ENCODE results near the gene SPARCL1. TPM values are rescaled to one million over a fixed set of nuclear protein-coding genes. Genes with fewer than 3 reads are reported as not detected.

The SPARCL1 gene
- total RNA-seq, 1 experiment from 2014 or later = 0.85 TPM

DNA sequence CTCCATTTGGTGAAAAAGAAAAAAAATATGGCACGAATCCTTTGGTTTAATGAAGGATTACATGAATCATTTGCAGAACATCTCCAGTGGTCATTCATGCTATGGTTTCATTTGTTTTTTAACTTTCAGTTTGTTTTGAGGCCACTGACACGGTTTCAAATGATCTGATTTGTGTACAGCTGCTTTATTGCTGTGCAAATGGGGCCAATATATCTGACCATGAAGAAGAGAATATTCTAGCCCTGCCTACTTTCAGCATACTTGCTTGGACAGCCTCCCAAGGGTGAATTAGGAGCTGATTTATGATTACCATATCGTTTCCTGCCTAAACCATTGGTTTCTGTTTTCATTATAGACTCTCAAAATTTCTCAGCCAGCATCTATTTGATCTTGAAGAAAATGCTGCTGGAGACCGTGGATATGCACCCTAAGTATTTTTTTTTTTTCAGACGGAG, 30.7 kb downstream of the SPARCL1 start (continued):
- TF ChIP-seq ELF4 (CRISPR knock-in tag; IDR thresholded peaks at IDR 0.05; ENCODE audit: low read depth) = no peak
- TF ChIP-seq NR2C2 (CRISPR knock-in tag; IDR thresholded peaks at IDR 0.05) = no peak
- TF ChIP-seq ZBTB21 (CRISPR knock-in tag; IDR thresholded peaks at IDR 0.05; ENCODE audit: borderline replicate concordance) = no peak
- no peak for TF ChIP-seq ESRRA (CRISPR knock-in tag; IDR thresholded peaks at IDR 0.05; ENCODE audit: borderline replicate concordance)
- TF ChIP-seq RELA (CRISPR knock-in tag; IDR thresholded peaks at IDR 0.05; ENCODE audit: borderline replicate concordance) = no peak
- no peak for TF ChIP-seq NFE2L1 (CRISPR knock-in tag; IDR thresholded peaks at IDR 0.05)
- TF ChIP-seq JUN (CRISPR knock-in tag; IDR thresholded peaks at IDR 0.05) = no peak
- TF ChIP-seq, protein P1, sequence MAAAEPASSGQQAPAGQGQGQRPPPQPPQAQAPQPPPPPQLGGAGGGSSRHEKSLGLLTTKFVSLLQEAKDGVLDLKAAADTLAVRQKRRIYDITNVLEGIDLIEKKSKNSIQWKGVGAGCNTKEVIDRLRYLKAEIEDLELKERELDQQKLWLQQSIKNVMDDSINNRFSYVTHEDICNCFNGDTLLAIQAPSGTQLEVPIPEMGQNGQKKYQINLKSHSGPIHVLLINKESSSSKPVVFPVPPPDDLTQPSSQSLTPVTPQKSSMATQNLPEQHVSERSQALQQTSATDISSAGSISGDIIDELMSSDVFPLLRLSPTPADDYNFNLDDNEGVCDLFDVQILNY (CRISPR knock-in tag; IDR thresholded peaks at IDR 0.05) = no peak
- no peak for TF ChIP-seq ZNF396 (CRISPR knock-in tag; IDR thresholded peaks at IDR 0.05; ENCODE audit: borderline replicate concordance)
- TF ChIP-seq ZNF232 (CRISPR knock-in tag; IDR thresholded peaks at IDR 0.05) = no peak
- no peak for TF ChIP-seq NFYB (CRISPR knock-in tag; conservative IDR thresholded peaks at IDR 0.05; ENCODE audit: low read depth)

DNA sequence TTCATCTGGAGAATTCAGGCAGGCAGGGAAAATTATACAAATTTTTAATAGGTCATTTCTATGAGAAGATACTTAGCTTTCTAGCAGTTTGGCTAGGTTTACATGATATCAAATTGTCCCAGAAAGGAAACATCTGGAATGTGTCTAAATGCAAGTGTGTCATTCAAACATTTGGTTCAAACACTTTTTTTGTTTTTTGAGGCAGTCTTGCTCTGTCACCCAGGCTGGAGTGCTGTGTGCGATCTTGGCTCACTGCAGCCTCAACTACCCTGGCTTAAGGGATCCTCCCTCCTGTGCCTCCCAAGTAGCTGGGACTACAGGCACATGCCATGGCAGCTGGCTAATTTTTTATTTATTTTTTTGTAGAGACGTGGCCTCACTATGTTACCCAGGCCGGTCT, 31.6 kb downstream of the SPARCL1 start:
- TF ChIP-seq ATF1 (CRISPR knock-in tag; IDR thresholded peaks at IDR 0.05) (no peak), RELA (CRISPR knock-in tag; IDR thresholded peaks at IDR 0.05; ENCODE audit: borderline replicate concordance) (no peak), SP1 (CRISPR knock-in tag; conservative IDR thresholded peaks at IDR 0.05) (no peak), GABPB1 (CRISPR knock-in tag; IDR thresholded peaks at IDR 0.05) (no peak), SMAD4 (CRISPR knock-in tag; IDR thresholded peaks at IDR 0.05) (no peak), TEAD4 (CRISPR knock-in tag; IDR thresholded peaks at IDR 0.05) (no peak), ZNF232 (CRISPR knock-in tag; IDR thresholded peaks at IDR 0.05) (no peak), FOXP1 (CRISPR knock-in tag; IDR thresholded peaks at IDR 0.05; ENCODE audit: borderline replicate concordance) (no peak), OVOL2 (CRISPR knock-in tag; IDR thresholded peaks at IDR 0.05; ENCODE audit: borderline replicate concordance) (no peak), MXD4 (CRISPR knock-in tag; IDR thresholded peaks at IDR 0.05; ENCODE audit: borderline replicate concordance) (no peak)
- TF ChIP-seq, protein P2, sequence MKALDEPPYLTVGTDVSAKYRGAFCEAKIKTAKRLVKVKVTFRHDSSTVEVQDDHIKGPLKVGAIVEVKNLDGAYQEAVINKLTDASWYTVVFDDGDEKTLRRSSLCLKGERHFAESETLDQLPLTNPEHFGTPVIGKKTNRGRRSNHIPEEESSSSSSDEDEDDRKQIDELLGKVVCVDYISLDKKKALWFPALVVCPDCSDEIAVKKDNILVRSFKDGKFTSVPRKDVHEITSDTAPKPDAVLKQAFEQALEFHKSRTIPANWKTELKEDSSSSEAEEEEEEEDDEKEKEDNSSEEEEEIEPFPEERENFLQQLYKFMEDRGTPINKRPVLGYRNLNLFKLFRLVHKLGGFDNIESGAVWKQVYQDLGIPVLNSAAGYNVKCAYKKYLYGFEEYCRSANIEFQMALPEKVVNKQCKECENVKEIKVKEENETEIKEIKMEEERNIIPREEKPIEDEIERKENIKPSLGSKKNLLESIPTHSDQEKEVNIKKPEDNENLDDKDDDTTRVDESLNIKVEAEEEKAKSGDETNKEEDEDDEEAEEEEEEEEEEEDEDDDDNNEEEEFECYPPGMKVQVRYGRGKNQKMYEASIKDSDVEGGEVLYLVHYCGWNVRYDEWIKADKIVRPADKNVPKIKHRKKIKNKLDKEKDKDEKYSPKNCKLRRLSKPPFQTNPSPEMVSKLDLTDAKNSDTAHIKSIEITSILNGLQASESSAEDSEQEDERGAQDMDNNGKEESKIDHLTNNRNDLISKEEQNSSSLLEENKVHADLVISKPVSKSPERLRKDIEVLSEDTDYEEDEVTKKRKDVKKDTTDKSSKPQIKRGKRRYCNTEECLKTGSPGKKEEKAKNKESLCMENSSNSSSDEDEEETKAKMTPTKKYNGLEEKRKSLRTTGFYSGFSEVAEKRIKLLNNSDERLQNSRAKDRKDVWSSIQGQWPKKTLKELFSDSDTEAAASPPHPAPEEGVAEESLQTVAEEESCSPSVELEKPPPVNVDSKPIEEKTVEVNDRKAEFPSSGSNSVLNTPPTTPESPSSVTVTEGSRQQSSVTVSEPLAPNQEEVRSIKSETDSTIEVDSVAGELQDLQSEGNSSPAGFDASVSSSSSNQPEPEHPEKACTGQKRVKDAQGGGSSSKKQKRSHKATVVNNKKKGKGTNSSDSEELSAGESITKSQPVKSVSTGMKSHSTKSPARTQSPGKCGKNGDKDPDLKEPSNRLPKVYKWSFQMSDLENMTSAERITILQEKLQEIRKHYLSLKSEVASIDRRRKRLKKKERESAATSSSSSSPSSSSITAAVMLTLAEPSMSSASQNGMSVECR (CRISPR knock-in tag; IDR thresholded peaks at IDR 0.05; ENCODE audit: borderline replicate concordance) = no peak
- TF ChIP-seq, protein P3, sequence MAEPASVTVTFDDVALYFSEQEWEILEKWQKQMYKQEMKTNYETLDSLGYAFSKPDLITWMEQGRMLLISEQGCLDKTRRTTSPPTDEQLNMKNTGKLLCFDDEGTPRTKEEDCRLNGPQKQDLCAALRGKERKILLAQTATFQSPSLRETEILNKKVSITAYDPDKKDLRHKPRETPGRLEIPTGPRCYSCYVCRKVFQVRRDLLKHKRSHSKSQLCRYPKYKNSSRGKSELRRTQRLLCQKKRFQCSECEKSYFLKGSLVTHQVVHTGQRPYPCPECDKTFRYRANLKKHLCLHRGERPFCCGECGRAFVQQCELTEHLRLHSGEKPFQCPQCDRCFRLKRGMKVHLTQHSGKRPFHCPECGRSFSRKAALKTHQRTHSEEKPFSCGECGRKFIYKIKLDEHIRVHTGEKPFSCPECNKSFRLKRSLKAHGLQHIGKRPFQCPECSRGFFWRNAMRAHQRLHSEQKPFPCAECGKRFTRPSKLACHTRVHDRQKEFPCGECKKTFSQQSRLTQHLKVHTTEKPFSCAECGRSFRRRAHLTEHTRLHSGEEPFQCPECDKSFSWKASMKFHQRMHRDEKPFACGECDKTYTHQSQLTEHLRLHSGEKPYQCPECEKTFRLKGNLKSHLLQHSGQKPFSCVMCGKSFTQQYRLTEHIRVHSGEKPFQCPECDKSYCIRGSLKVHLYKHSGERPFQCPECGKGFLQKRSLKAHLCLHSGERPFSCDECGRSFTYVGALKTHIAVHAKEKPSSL (CRISPR knock-in tag; conservative IDR thresholded peaks at IDR 0.05) = no peak
- TF ChIP-seq, protein P4, sequence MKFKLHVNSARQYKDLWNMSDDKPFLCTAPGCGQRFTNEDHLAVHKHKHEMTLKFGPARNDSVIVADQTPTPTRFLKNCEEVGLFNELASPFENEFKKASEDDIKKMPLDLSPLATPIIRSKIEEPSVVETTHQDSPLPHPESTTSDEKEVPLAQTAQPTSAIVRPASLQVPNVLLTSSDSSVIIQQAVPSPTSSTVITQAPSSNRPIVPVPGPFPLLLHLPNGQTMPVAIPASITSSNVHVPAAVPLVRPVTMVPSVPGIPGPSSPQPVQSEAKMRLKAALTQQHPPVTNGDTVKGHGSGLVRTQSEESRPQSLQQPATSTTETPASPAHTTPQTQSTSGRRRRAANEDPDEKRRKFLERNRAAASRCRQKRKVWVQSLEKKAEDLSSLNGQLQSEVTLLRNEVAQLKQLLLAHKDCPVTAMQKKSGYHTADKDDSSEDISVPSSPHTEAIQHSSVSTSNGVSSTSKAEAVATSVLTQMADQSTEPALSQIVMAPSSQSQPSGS (CRISPR knock-in tag; IDR thresholded peaks at IDR 0.05; ENCODE audit: borderline replicate concordance, low read depth) = no peak
- TF ChIP-seq, protein P1 (CRISPR knock-in tag; IDR thresholded peaks at IDR 0.05) = no peak
- H3K4me3 Mint-ChIP-seq = no peak overlapping the region
- 0 out of 2 replicates have a peak, but pooled peaks cover 3% of the 10 kb centered on the region for H3K4me1 Mint-ChIP-seq
- H3K9me3 Mint-ChIP-seq = peaks cover 14% of the 10 kb centered on the region
- POLR2A ChIA-PET = no interaction called here
- H3K36me3 Mint-ChIP-seq = no peaks in the 10 kb centered on the region; the same call in none of the 2 replicates
- ATAC-seq = no peak
- no peak for DNase-seq (ENCODE audit: low spot score)
- CTCF ChIA-PET = interaction anchor here (1.0 to 1.3 kb wide), 5 partner anchors 15 to 351 kb away, joined by 3 to 7 read pairs (median 4); no protein-coding TSS in a partner anchor
- H3K27me3 Mint-ChIP-seq (ENCODE audit: low read depth) = no peaks in the 10 kb centered on the region
- no peak overlapping the region for H3K27ac Mint-ChIP-seq
